SH-SY5Y (cell line): ENCODE results near the gene IGFN1.

Experiments
- GATA2 ChIP-seq: IDR thresholded peaks from 2 replicates; pipeline ENCODE4 v1.6.1; 2011; ENCODE audit warnings: mild to moderate bottlenecking, low read depth, low read length
- GATA3 ChIP-seq: IDR thresholded peaks from 2 replicates; pipeline ENCODE4 v1.6.1; 2011; ENCODE audit warnings: low read depth, mild to moderate bottlenecking, low read length, moderate library complexity

- TF ChIP-seq GATA2: no peak
- TF ChIP-seq GATA3: no peak
These were observed 36.0 kb upstream of the IGFN1 start, which contains the start of gene TMEM9 for GRCh38 chr1:201154389-201155165.
